Gastroesophageal sphincter (tissue), 3 donors: Measurements from ENCODE around the gene ZNF541.

Experiments used
- POLR2A ChIP-seq, 2 donors: fragments of 450-650 bp; IDR thresholded peaks; one replicate each; pipeline ENCODE4 v1.6.1; 2017; ENCODE audit warnings: antibody characterized with exemption in 2 of 2, mild to moderate bottlenecking in 2 of 2, moderate library complexity in 1 of 2
- TF ChIP-seq, protein P1 (sequence below), 4 experiments: fragments of 200-600 bp in 2 of 4; fragments of 450-650 bp in 2 of 4; sonication (generic) in 1 of 4; IDR thresholded peaks; one replicate each; pipeline ENCODE4 v1.5.1; 2017 to 2019; ENCODE audit warnings: antibody characterized with exemption in 4 of 4, mild to moderate bottlenecking in 2 of 4, moderate library complexity in 2 of 4

DNA sequence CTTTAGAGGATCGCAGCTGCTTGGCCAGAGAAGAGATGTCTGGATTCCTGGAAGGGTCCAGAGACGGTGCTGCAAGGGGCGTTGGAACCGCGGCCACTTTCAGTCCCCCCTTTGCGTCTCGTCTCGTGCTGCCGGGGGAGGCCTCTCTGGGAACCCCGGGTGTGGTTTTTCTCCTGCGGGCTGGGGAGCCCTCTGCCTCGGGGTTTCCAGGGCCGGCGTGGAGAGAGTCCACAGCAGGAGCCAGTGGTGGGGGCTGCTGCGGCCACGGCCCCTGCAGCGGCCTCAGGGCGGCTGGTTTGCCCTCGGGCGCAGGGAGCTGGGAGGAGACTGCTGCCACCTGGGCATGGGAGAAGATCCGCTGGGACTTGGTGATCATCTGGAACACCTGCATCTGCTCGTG lies 28.5 kb downstream of the ZNF541 start:
- no peak for TF ChIP-seq POLR2A (IDR thresholded peaks at IDR 0.05)
- TF ChIP-seq, protein P1, sequence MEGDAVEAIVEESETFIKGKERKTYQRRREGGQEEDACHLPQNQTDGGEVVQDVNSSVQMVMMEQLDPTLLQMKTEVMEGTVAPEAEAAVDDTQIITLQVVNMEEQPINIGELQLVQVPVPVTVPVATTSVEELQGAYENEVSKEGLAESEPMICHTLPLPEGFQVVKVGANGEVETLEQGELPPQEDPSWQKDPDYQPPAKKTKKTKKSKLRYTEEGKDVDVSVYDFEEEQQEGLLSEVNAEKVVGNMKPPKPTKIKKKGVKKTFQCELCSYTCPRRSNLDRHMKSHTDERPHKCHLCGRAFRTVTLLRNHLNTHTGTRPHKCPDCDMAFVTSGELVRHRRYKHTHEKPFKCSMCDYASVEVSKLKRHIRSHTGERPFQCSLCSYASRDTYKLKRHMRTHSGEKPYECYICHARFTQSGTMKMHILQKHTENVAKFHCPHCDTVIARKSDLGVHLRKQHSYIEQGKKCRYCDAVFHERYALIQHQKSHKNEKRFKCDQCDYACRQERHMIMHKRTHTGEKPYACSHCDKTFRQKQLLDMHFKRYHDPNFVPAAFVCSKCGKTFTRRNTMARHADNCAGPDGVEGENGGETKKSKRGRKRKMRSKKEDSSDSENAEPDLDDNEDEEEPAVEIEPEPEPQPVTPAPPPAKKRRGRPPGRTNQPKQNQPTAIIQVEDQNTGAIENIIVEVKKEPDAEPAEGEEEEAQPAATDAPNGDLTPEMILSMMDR (IDR thresholded peaks at IDR 0.05), result no peak
